Skeletal muscle tissue (tissue), 4 donors: Measurements from ENCODE around the gene KRAS. TPM values are rescaled to one million over a fixed set of nuclear protein-coding genes. Genes with fewer than 3 reads are reported as not detected.

Experiments
- H3K27ac ChIP-seq: one replicate; pipeline ENCODE4 v1.7.0; 2013; ENCODE audit warnings: mild to moderate bottlenecking, low read depth, low read length, inconsistent platforms
- H3K27me3 ChIP-seq, 3 donors: one replicate each; pipeline ENCODE4 v1.7.0; 2013; ENCODE audit warnings: low read length in 3 of 3; ENCODE audit not compliant: control insufficient read depth in 3 of 3, insufficient read depth in 3 of 3
- H3K36me3 ChIP-seq, 3 donors: one replicate each; pipeline ENCODE4 v1.7.0; 2013; ENCODE audit warnings: low read length in 3 of 3; ENCODE audit not compliant: control insufficient read depth in 3 of 3, insufficient read depth in 3 of 3
- H3K4me1 ChIP-seq, 3 donors: one replicate each; pipeline ENCODE4 v1.7.0; 2013; ENCODE audit warnings: low read length in 3 of 3, mild to moderate bottlenecking in 3 of 3; ENCODE audit not compliant: control insufficient read depth in 3 of 3, insufficient read depth in 3 of 3
- H3K4me3 ChIP-seq, 3 donors: one replicate each; pipeline ENCODE4 v1.7.0; 2013; ENCODE audit warnings: low read length in 3 of 3
- H3K9ac ChIP-seq, 3 donors: one replicate each; pipeline ENCODE4 v1.7.0; 2013; ENCODE audit warnings: low read length in 3 of 3, mild to moderate bottlenecking in 3 of 3, moderate library complexity in 2 of 3, low read depth in 1 of 3
- H3K9me3 ChIP-seq, 3 donors: one replicate each; pipeline ENCODE4 v1.7.0; 2013; ENCODE audit warnings: low read length in 3 of 3; ENCODE audit not compliant: control insufficient read depth in 3 of 3
- total RNA-seq: library from RNA; depleted of rRNA; stranded (reverse); fragments of >200 nt; gene quantifications from one replicate; pipeline ENCODE4 v1.2.3, GENCODE V29; 2014
- donor health status: Osteomylitis.

Gene KRAS
- total RNA-seq, 1 donor from 2014 or later: 11.5 TPM

DNA sequence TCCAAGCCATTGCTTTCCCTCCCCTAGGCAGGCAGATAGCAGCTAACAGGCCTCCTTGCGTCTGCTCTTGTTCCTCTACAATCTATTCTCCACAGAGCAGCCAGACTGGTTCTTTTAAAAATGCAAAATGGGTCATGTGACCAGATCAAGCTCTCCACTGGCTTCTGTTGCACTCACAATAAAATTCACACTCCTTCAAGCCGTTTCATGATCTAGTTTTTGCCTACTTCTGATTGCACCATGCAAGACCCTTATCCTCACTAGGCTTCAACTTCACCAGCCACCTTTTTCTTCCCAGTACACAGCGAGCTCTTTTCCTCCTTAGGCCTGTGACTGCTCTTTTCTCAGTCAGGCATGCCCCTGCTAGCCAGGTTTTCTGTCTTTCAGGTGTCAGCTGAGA lies 6.1 kb upstream of the KRAS start:
- Histone ChIP-seq H3K27me3 (no peaks in the 10 kb centered on the region), H3K4me3 (no peak overlapping the region), H3K9me3 (no peaks in the 10 kb centered on the region), H3K9ac (no peak overlapping the region), H3K36me3 (no peaks in the 10 kb centered on the region), H3K27ac (no peak overlapping the region), H3K4me1 (no peaks in the 10 kb centered on the region)

DNA sequence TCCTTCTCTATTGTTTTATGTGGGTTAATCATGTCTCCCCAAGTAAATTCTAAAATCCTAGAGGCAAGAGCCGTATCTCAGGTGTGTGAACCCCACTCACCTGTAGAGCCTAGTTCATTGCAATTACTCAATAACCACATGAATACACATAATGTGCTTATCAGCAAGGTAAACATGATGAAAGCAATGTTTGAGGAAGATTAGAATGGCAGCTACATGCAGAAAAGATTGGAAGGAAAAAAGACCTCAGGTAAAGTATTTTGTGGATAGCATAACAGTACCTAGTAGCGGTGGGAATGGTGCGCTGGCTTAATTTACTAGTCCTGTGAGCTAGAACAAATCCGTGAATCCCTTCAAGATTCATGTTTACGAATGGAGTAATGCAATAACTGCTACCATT lies 5.3 kb upstream of the KRAS start:
- no peak overlapping the region for H3K4me3 ChIP-seq
- no peak overlapping the region for H3K9ac ChIP-seq
- H3K9me3 ChIP-seq: no peaks in the 10 kb centered on the region
- no peaks in the 10 kb centered on the region for H3K36me3 ChIP-seq
- H3K27ac ChIP-seq: no peak overlapping the region
- no peaks in the 10 kb centered on the region for H3K4me1 ChIP-seq
- no peaks in the 10 kb centered on the region for H3K27me3 ChIP-seq

DNA sequence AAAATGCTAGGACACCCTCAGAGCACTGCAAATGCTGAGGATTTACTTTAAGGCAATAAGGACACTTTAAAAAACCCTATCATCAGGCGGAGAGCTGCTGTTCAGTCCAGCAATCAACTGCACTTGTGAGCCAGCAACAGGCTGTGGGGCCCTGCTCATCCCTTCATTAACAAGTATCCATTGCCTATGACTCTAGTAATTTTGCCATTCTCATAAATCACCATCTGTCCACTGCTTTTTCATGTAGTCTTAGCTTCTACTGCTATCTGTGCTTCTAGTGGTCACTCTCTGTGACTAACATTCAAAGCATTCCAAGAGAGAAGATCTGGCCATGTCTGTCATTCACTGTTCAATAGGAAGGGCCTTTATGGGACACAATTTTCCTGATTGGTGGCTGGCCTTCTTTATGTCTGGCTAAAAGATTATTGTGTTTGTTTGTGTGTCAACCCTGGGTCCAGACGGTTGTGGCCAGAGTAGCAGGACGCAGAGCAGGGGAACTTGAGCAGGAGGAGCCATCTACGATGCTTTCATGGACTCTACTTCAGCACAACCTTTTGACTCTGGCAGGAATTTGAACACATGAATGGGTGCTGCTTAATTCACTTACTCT lies 3.6 kb upstream of the KRAS start:
- H3K36me3 ChIP-seq: no peaks in the 10 kb centered on the region
- H3K27me3 ChIP-seq: no peaks in the 10 kb centered on the region
- H3K4me1 ChIP-seq: peaks cover 3 to 7% (median 4%) of the 10 kb centered on the region in 3 donors
- H3K4me3 ChIP-seq: no peak overlapping the region
- H3K9me3 ChIP-seq: no peaks in the 10 kb centered on the region
- no peak overlapping the region for H3K27ac ChIP-seq
- no peak overlapping the region for H3K9ac ChIP-seq

DNA sequence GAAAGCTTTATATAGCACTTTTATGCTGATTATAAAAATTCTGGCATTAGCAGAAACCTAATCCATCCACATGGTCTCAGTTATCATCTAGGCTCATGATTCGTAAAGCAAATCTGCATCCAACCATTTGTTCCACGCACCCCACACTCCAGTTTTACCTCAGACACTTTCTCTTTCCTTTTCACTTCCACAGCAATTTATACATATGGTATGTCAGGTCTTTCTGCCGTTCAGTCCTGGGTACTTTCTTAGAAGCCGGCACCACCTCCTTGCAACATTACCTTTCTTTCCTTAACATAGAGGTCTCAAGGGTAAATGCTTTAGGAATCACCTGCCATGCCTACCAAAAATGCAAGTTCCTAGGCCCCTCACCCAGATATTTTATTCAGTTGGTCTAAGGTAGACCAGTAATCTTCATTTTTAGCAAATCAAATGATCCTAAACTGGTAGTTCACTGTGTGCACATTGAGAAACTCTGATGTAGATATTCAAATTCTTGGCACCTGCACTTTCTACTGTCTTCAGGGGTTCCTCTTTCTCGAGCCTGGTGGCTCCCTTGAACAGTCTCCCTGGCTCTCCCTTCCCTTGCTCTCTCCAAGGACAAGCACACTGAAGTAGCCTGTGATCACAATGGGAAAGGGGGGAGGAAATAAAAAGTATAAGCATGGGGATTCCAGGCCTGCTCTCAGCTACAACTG lies 2.8 kb upstream of the KRAS start:
- no peak overlapping the region for H3K4me3 ChIP-seq
- peaks cover 3 to 7% (median 4%) of the 10 kb centered on the region in 3 donors for H3K4me1 ChIP-seq
- H3K27me3 ChIP-seq: no peaks in the 10 kb centered on the region
- H3K9ac ChIP-seq: no peak overlapping the region
- no peaks in the 10 kb centered on the region for H3K36me3 ChIP-seq
- H3K27ac ChIP-seq: no peak overlapping the region
- H3K9me3 ChIP-seq: no peaks in the 10 kb centered on the region

DNA sequence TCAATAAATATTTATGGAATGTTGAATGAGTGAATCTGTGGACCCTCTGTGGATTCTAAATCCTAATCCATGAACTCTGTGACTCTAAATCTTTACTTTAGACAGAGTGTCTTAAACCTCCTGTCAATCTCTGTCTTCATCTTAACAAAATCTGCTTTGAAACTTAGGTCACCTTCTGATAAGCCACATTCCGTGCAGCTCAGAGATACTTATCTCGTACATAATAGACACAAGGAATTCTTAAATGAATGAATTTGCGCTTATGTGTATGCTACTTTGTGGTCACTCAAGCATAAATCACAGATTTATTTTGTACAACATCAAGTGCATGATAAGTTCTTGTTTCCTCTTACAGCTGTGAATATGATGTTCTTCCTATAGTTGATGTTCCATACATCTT lies 2.2 kb upstream of the KRAS start:
- Histone ChIP-seq H3K4me3 (no peak overlapping the region), H3K9ac (no peak overlapping the region), H3K27me3 (no peaks in the 10 kb centered on the region), H3K27ac (no peak overlapping the region), H3K4me1 (peaks cover 3 to 7% (median 4%) of the 10 kb centered on the region in 3 donors), H3K9me3 (no peaks in the 10 kb centered on the region), H3K36me3 (no peaks in the 10 kb centered on the region)

DNA sequence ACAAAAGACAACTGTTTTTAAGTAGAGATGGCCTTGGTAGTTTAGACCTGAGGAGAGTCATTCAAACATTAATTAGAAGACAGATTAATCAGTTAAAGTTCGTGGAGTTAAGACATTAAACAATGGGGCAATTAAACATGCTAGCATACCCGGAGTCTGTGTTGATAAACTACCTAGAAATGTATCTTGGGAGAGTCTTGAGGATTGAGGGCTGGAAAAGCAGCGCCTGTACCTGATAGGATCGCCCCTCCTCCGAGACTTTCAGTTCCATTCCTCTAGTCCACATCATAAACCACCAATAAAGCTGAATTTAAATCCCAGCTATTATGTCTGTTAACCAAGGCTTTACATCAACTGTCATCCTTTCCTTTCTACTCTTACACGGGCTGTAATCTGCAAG lies 1.0 kb upstream of the KRAS start:
- H3K9ac ChIP-seq: peak overlapping the region; percentile 45 to 88 (median 88)
- H3K27ac ChIP-seq: peak overlapping the region; percentile 95
- peaks cover 3 to 7% (median 4%) of the 10 kb centered on the region in 3 donors for H3K4me1 ChIP-seq

DNA sequence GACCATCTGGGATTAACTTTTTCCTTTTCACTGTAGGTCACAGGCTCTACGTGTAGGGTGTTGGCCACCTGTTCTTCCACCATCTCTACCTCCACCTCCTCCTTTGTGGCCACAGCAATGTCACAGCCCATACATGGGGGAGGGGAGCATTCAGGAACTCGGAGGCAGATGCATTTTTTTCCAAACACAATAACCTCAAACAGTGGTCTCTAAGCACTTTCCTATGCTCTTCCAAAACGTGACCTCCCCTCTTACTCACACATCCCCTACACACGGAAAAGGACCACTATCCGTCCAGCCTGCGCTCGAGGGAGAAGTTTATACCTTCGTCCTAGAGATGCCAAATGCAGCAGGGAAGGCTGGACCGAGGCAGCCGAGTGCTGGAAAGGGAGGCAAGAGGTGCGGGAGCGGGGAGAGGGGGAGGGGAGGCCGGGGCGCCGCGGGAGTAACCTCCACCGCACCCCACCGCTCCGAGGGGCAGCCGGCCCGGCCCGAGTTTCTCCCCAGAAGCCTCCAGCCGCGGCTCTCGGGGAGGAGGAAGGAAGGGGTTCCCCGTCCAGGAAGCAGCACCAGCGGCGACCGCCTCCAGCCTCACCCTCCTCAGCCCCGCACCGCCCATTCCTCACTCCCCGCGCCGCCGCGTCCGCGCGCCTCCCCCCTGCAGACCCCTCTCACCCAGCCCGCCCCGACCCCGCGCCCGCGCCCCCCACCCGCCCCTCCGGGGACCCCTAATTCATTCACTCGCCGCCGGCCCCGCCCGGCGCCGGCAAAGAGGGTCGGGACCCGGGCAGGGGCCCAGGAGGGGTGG lies 594 bp downstream of the KRAS start:
- H3K9ac ChIP-seq: peak overlapping the region; percentile 79 to 81 (median 79)
- no peaks in the 10 kb centered on the region for H3K27me3 ChIP-seq
- H3K4me1 ChIP-seq: peaks cover 3 to 7% (median 4%) of the 10 kb centered on the region in 3 donors
- no peaks in the 10 kb centered on the region for H3K36me3 ChIP-seq
- peak overlapping the region; percentile 84 to 88 (median 85) for H3K4me3 ChIP-seq
- peak overlapping the region; percentile 95 for H3K27ac ChIP-seq
- no peaks in the 10 kb centered on the region for H3K9me3 ChIP-seq

More for the DNA sequence above, 1.0 kb upstream of the KRAS start:
- Histone ChIP-seq H3K27me3 (no peaks in the 10 kb centered on the region), H3K4me3 (peak overlapping the region in 2 of 3 donors; percentile 85 to 86), H3K36me3 (no peaks in the 10 kb centered on the region), H3K9me3 (no peaks in the 10 kb centered on the region)

DNA sequence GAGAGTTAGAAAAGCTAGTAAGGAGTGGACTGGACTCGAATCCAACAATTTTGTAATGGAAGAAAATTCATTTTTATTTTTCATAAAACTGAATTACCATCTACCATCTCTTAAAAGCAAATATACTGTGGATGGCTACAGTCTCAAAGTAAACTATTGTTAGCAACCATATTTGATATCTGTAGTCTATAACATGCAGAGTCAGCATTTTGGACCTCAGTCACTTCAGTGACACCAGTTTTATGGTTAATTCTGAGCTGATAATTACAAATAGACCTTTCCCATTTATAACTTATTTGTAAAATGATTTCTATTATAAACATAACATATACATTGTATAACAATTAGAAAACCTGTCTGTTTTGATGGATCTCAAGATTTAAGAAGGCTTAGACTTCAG lies 2.0 kb downstream of the KRAS start:
- Histone ChIP-seq H3K27me3 (no peaks in the 10 kb centered on the region), H3K36me3 (peaks cover 0 to 2% (median 0%) of the 10 kb centered on the region in 3 donors), H3K27ac (no peak overlapping the region), H3K4me1 (peaks cover 3 to 7% (median 4%) of the 10 kb centered on the region in 3 donors), H3K4me3 (no peak overlapping the region), H3K9ac (no peak overlapping the region), H3K9me3 (no peaks in the 10 kb centered on the region)

DNA sequence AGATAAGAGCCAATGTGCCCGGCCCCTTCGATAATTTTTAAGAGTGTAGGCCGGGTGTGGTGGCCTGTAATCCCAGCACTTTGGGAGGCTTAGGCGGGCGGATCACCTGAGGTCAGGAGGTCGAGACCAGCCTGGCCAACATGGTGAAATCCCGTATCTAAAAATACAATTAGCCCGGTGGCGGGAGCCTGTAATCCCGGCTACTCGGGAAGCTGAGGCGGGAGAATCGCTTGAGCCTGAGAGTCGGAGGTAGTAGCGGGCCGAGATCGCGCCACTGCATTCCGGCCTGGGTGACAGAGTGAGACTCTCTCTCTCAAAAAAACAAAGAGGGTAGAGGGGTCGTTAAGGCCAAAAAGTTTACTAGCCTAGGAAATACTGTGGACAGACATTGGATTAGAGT lies 2.6 kb downstream of the KRAS start:
- Histone ChIP-seq H3K4me3 (no peak overlapping the region), H3K27ac (no peak overlapping the region)

DNA sequence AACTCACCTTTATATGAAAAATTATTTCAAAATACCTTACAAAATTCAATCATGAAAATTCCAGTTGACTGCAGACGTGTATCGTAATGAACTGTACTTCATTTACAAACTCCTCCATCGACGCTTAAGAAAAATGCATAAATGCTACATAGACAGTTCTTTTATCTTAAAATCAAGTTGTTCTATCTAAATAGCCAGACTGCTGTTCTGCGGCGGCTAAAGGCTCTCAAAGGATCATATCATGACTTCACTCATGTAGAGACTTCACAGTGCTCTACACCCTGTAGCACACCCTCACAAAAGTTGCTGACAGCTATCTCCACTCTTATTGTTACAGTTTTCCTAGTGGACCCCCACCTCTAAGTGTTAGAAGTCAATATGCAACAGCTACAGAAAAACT lies 5.2 kb downstream of the KRAS start:
- H3K27me3 ChIP-seq: no peaks in the 10 kb centered on the region
- peaks cover 3 to 7% (median 4%) of the 10 kb centered on the region in 3 donors for H3K4me1 ChIP-seq
- H3K9me3 ChIP-seq: no peaks in the 10 kb centered on the region
- no peak overlapping the region for H3K4me3 ChIP-seq
- H3K27ac ChIP-seq: no peak overlapping the region
- H3K9ac ChIP-seq: no peak overlapping the region
- peaks cover 0 to 5% (median 0%) of the 10 kb centered on the region in 3 donors for H3K36me3 ChIP-seq

More for the DNA sequence above, 2.6 kb downstream of the KRAS start:
- Histone ChIP-seq H3K27me3 (no peaks in the 10 kb centered on the region), H3K9ac (no peak overlapping the region), H3K9me3 (no peaks in the 10 kb centered on the region), H3K4me1 (peaks cover 3 to 7% (median 4%) of the 10 kb centered on the region in 3 donors), H3K36me3 (peaks cover 0 to 5% (median 0%) of the 10 kb centered on the region in 3 donors)
